ENCODE measurements around the gene CCDC15.

The CCDC15 gene

DNA sequence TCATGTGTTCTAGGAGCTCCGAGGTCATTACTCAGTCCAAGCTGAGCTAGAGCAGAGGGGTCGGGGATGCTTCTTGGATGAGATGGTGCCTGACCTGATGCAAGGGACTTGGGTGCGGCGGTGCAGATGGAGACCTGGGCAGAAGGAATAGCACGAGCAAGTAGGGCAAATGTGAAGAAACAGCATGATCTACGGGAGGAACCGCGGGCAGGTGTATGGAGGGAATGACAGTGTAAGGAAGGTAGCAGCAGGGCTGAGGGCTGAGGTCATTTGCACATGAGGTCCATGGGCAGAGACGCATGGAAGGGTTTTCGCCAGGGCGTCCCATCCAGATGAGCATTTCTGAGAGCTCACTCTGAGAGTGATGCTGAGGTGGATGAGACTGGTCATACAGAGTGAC, 124.0 kb downstream of the CCDC15 start:
- Histone ChIP-seq H3K79me2 (ENCODE audit: insufficient read depth, low read length) (no peaks in the 10 kb centered on the region), H3K9me2 (ENCODE audit: low read depth, low read length) (no peaks in the 10 kb centered on the region), H3K4me3 (ENCODE audit: low read depth, low read length, poor library complexity, severe bottlenecking) (no peak overlapping the region), H3K9me3 (ENCODE audit: low read length) (no peaks in the 10 kb centered on the region), H3K36me3 (ENCODE audit: insufficient read depth, low read length) (no peaks in the 10 kb centered on the region), H3K4me2 (ENCODE audit: low read length) (no peak overlapping the region), H3K27ac (ENCODE audit: low read depth, low read length, poor library complexity, severe bottlenecking) (no peak overlapping the region), H3F3A (ENCODE audit: insufficient read depth, low read length) (no peaks in the 10 kb centered on the region), H4K20me1 (ENCODE audit: insufficient read depth, low read length) (no peaks in the 10 kb centered on the region), H3K4me1 (ENCODE audit: insufficient read depth, low read length, severe bottlenecking) (no peaks in the 10 kb centered on the region), H2AFZ (ENCODE audit: low read length) (no peak overlapping the region), H3K27me3 (ENCODE audit: insufficient read depth, low read length) (no peaks in the 10 kb centered on the region), H3K9ac (ENCODE audit: low read length) (no peak overlapping the region)
- no peak for TF ChIP-seq EZH2 (IDR thresholded peaks at IDR 0.05; ENCODE audit: borderline replicate concordance, low read length)
- TF ChIP-seq, protein P1, sequence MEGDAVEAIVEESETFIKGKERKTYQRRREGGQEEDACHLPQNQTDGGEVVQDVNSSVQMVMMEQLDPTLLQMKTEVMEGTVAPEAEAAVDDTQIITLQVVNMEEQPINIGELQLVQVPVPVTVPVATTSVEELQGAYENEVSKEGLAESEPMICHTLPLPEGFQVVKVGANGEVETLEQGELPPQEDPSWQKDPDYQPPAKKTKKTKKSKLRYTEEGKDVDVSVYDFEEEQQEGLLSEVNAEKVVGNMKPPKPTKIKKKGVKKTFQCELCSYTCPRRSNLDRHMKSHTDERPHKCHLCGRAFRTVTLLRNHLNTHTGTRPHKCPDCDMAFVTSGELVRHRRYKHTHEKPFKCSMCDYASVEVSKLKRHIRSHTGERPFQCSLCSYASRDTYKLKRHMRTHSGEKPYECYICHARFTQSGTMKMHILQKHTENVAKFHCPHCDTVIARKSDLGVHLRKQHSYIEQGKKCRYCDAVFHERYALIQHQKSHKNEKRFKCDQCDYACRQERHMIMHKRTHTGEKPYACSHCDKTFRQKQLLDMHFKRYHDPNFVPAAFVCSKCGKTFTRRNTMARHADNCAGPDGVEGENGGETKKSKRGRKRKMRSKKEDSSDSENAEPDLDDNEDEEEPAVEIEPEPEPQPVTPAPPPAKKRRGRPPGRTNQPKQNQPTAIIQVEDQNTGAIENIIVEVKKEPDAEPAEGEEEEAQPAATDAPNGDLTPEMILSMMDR (IDR thresholded peaks at IDR 0.05; ENCODE audit: low read length): no peak

DNA sequence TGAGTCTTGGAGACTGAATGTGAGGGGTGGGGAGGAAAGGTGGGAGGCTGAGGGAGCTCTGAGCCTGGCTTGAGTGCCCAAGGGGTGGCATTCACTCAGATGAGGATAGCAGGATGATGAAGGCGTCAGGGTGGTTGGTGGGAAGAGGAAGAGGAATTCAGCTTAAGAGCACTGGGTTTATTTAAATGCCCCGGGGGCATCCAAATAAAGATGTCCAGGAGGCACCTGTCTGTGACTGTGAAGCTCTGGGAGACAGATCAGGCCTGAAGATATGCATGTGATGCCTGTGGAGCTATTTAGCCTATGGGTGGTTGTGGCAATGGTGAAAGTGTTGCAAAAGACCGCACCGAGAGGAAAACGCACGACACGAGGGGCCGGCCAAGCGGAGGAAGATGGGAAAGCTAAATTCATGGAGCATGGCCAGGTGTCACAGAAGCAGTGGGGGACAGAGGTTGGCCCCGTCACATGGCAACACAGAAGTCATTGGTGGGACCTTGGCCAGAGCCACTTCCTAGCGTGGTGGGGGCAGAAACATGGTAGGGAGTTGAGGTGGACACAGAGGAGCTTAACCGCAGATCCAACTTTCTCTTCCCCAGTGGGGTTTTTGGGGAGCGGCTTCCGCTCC, 124.6 kb downstream of the CCDC15 start:
- TF ChIP-seq, protein P1 (IDR thresholded peaks at IDR 0.05; ENCODE audit: low read length): no peak
- TF ChIP-seq EZH2 (IDR thresholded peaks at IDR 0.05; ENCODE audit: borderline replicate concordance, low read length): no peak

DNA sequence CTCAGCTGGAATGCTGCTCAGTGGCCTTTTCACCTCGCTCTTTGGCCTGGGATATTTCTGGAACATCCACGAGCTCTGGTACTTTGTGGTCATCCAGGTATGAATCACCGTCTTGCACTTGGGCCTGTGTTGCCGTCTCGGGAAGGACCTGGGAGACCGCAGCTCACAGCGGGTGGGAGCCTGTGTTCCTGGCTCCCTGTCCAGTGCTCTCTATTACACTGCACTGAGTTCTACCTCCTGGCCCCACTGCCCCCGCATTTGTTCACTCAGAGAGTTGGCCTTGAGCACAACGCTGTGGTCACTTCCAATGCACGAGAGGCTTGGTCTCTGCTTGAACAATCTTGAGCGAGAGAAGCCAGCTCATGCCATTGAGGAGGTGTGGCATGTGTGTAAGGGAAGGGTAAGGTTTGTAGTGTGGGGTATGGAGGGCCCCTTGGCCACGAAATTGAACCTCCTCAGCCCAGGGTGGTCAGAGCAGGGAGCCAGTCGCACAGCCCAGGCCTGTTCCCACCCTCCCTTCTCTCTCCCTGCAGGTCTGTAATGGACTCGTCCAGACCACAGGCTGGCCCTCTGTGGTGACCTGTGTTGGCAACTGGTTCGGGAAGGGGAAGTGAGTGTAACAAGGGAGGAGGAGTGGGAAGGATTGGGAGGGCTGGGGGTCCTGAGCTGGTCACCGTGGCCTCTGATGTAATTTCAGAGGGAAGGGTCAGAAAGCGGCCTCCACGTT, 125.3 kb downstream of the CCDC15 start:
- H3K9me2 ChIP-seq (ENCODE audit: low read depth, low read length): no peaks in the 10 kb centered on the region
- H3K79me2 ChIP-seq (ENCODE audit: insufficient read depth, low read length): no peaks in the 10 kb centered on the region
- H4K20me1 ChIP-seq (ENCODE audit: insufficient read depth, low read length): no peaks in the 10 kb centered on the region
- no peaks in the 10 kb centered on the region for H3K4me1 ChIP-seq (ENCODE audit: insufficient read depth, low read length, severe bottlenecking)
- no peaks in the 10 kb centered on the region for H3K27me3 ChIP-seq (ENCODE audit: insufficient read depth, low read length)
- TF ChIP-seq EZH2 (IDR thresholded peaks at IDR 0.05; ENCODE audit: borderline replicate concordance, low read length): no peak
- TF ChIP-seq, protein P1 (IDR thresholded peaks at IDR 0.05; ENCODE audit: low read length): no peak
- H3K4me2 ChIP-seq (ENCODE audit: low read length): no peak overlapping the region
- no peaks in the 10 kb centered on the region for H3K9me3 ChIP-seq (ENCODE audit: low read length)
- H3F3A ChIP-seq (ENCODE audit: insufficient read depth, low read length): no peaks in the 10 kb centered on the region
- H3K9ac ChIP-seq (ENCODE audit: low read length): no peak overlapping the region
- H3K4me3 ChIP-seq (ENCODE audit: low read depth, low read length, poor library complexity, severe bottlenecking): no peak overlapping the region
- H2AFZ ChIP-seq (ENCODE audit: low read length): no peak overlapping the region
- no peaks in the 10 kb centered on the region for H3K36me3 ChIP-seq (ENCODE audit: insufficient read depth, low read length)
- H3K27ac ChIP-seq (ENCODE audit: low read depth, low read length, poor library complexity, severe bottlenecking): no peak overlapping the region

More for the DNA sequence above, 124.6 kb downstream of the CCDC15 start:
- Histone ChIP-seq H3K9ac (ENCODE audit: low read length) (no peak overlapping the region), H3K36me3 (ENCODE audit: insufficient read depth, low read length) (no peaks in the 10 kb centered on the region), H3K79me2 (ENCODE audit: insufficient read depth, low read length) (no peaks in the 10 kb centered on the region), H3K4me3 (ENCODE audit: low read depth, low read length, poor library complexity, severe bottlenecking) (no peak overlapping the region), H3F3A (ENCODE audit: insufficient read depth, low read length) (no peaks in the 10 kb centered on the region), H3K27ac (ENCODE audit: low read depth, low read length, poor library complexity, severe bottlenecking) (no peak overlapping the region), H2AFZ (ENCODE audit: low read length) (no peak overlapping the region), H3K4me1 (ENCODE audit: insufficient read depth, low read length, severe bottlenecking) (no peaks in the 10 kb centered on the region), H3K9me2 (ENCODE audit: low read depth, low read length) (no peaks in the 10 kb centered on the region), H3K27me3 (ENCODE audit: insufficient read depth, low read length) (no peaks in the 10 kb centered on the region), H3K4me2 (ENCODE audit: low read length) (no peak overlapping the region), H4K20me1 (ENCODE audit: insufficient read depth, low read length) (no peaks in the 10 kb centered on the region), H3K9me3 (ENCODE audit: low read length) (no peaks in the 10 kb centered on the region)
